Thyroid gland (tissue), 4 donors: Measurements from ENCODE around the gene CDHR3.

Experiments
- POLR2A ChIP-seq, 2 donors: fragments of 450-650 bp; IDR thresholded peaks; one replicate each; pipeline ENCODE4 v1.6.1; 2017; ENCODE audit warnings: antibody characterized with exemption in 2 of 2, mild to moderate bottlenecking in 2 of 2, moderate library complexity in 1 of 2
- TF ChIP-seq, protein P1 (sequence below), 6 experiments: fragments of 200-600 bp in 3 of 6; fragments of 450-650 bp in 3 of 6; sonication (generic) in 3 of 6; IDR thresholded peaks; one replicate each; pipeline ENCODE4 v1.5.1; 2016 to 2019; ENCODE audit warnings: antibody characterized with exemption in 6 of 6, mild to moderate bottlenecking in 2 of 6, inconsistent platforms in 1 of 6, moderate library complexity in 1 of 6

- TF ChIP-seq, protein P1, sequence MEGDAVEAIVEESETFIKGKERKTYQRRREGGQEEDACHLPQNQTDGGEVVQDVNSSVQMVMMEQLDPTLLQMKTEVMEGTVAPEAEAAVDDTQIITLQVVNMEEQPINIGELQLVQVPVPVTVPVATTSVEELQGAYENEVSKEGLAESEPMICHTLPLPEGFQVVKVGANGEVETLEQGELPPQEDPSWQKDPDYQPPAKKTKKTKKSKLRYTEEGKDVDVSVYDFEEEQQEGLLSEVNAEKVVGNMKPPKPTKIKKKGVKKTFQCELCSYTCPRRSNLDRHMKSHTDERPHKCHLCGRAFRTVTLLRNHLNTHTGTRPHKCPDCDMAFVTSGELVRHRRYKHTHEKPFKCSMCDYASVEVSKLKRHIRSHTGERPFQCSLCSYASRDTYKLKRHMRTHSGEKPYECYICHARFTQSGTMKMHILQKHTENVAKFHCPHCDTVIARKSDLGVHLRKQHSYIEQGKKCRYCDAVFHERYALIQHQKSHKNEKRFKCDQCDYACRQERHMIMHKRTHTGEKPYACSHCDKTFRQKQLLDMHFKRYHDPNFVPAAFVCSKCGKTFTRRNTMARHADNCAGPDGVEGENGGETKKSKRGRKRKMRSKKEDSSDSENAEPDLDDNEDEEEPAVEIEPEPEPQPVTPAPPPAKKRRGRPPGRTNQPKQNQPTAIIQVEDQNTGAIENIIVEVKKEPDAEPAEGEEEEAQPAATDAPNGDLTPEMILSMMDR (IDR thresholded peaks at IDR 0.05), result no peak
- TF ChIP-seq POLR2A (IDR thresholded peaks at IDR 0.05), result no peak
Observed at GRCh38 chr7:106029941-106030340, 66.9 kb downstream of the CDHR3 start.
